ENCODE data around the gene RSAD2.
"Not testable (repeated sequence)": the region's sequence is repeated elsewhere in the genome, so short reads cannot be mapped to it uniquely, and the experiment has no call there.

The RSAD2 gene

GRCh38 chr2:6877402-6878304 is at the start of gene RSAD2:
RSAD2 (plus strand) TSS chr2:6877777; CDS start chr2:6877801, 24 bp downstream.
- DNase-seq, result no peak

- peak; percentile 87 for DNase-seq
Observed at GRCh38 chr2:6828299-6828584, 49.3 kb upstream of the RSAD2 start.

- no peak for DNase-seq
Observed at GRCh38 chr2:6831229-6831628, 46.3 kb upstream of the RSAD2 start.

GRCh38 chr2:6832596-6833299 is 44.8 kb upstream of the RSAD2 start:
- no peak for DNase-seq

GRCh38 chr2:6833300-6833604 is 44.3 kb upstream of the RSAD2 start:
- no peak for DNase-seq

- DNase-seq, result no peak
Observed at GRCh38 chr2:6834163-6834562, 43.4 kb upstream of the RSAD2 start.

- no peak for DNase-seq
Observed at GRCh38 chr2:6835467-6835866, 42.1 kb upstream of the RSAD2 start.

- no peak for DNase-seq
Observed at GRCh38 chr2:6838673-6839319, 38.8 kb upstream of the RSAD2 start.

- no peak for DNase-seq
Observed at GRCh38 chr2:6841537-6842287, 35.9 kb upstream of the RSAD2 start.

- DNase-seq, result peak; percentile 42
Observed at GRCh38 chr2:6845312-6845711, 32.3 kb upstream of the RSAD2 start.

GRCh38 chr2:6845903-6846302 is 31.7 kb upstream of the RSAD2 start:
- DNase-seq, result no peak

- DNase-seq, result no peak
Observed at GRCh38 chr2:6846540-6846939, 31.0 kb upstream of the RSAD2 start.

- no peak for DNase-seq
Observed at GRCh38 chr2:6846967-6847681, 30.5 kb upstream of the RSAD2 start.

- no peak for DNase-seq
Observed at GRCh38 chr2:6852195-6852594, 25.4 kb upstream of the RSAD2 start.

GRCh38 chr2:6854416-6854815 is 23.2 kb upstream of the RSAD2 start:
- no peak for DNase-seq

- DNase-seq, result no peak
Observed at GRCh38 chr2:6855860-6856547, 21.6 kb upstream of the RSAD2 start.

- DNase-seq, result no peak
Observed at GRCh38 chr2:6856548-6856920, 21.0 kb upstream of the RSAD2 start.

- DNase-seq, result not testable (repeated sequence)
Observed at GRCh38 chr2:6858466-6859027, 19.0 kb upstream of the RSAD2 start.

- no peak for DNase-seq
Observed at GRCh38 chr2:6860296-6860695, 17.3 kb upstream of the RSAD2 start.

- DNase-seq, result peak; percentile 84
Observed at GRCh38 chr2:6863792-6864191, 13.8 kb upstream of the RSAD2 start.

- DNase-seq, result peak; percentile 25
Observed at GRCh38 chr2:6864231-6864754, 13.3 kb upstream of the RSAD2 start.

Measured in eye (tissue), 1 donor.